HFFc6 (cell line): ENCODE results near the gene PRAMEF18. TPM values are rescaled to one million over a fixed set of nuclear protein-coding genes. Genes with fewer than 3 reads are reported as not detected.
"Not testable (repeated sequence)": the region's sequence is repeated elsewhere in the genome, so short reads cannot be mapped to it uniquely, and the experiment has no call there.

Experiments used
- DNase-seq: peaks from one replicate; pipeline ENCODE4 v3.0.0-alpha.2; 2018
- H3K27ac Mint-ChIP-seq: 2 replicates; pipeline ENCODE4 v1.8.0; 2020; ENCODE audit warnings: mild to moderate bottlenecking, mixed read lengths
- H3K27me3 Mint-ChIP-seq: 2 replicates; pipeline ENCODE4 v1.8.0; 2021; ENCODE audit warnings: mild to moderate bottlenecking, moderate library complexity, mixed read lengths; ENCODE audit not compliant: insufficient read depth
- H3K36me3 Mint-ChIP-seq: 2 replicates; pipeline ENCODE4 v1.8.0; 2021; ENCODE audit warnings: low read depth, mixed read lengths
- H3K4me1 Mint-ChIP-seq: 2 replicates; pipeline ENCODE4 v1.8.0; 2020; ENCODE audit warnings: low read depth, mixed read lengths
- H3K4me3 Mint-ChIP-seq: 2 replicates; pipeline ENCODE4 v1.8.0; 2020; ENCODE audit warnings: mild to moderate bottlenecking, moderate library complexity, mixed read lengths
- H3K9me3 Mint-ChIP-seq: 2 replicates; pipeline ENCODE4 v1.8.0; 2020; ENCODE audit warnings: mild to moderate bottlenecking, mixed read lengths
- long read RNA-seq: library from polyadenylated mRNA; unstranded; transcript quantifications from one replicate; pipeline ENCODE4 v2.0.0, GENCODE V29; 2019
- total RNA-seq, 6 experiments: library from RNA; stranded (reverse); fragmentation: NEBNext Ultra II Directional; extraction: Animal tissue kit (Norgen Biotek cat#: 25700); gene quantifications; 2 replicates in 1 of 6; 3 replicates in 5 of 6; pipeline ENCODE4 v1.2.3, GENCODE V29; 2021

Gene PRAMEF18
- not detected for total RNA-seq
- long read RNA-seq = 0 reads

- peaks cover 50% of the 10 kb centered on the region for H3K9me3 Mint-ChIP-seq
- not testable (repeated sequence) for H3K4me1 Mint-ChIP-seq, DNase-seq, H3K27me3 Mint-ChIP-seq, H3K27ac Mint-ChIP-seq, H3K36me3 Mint-ChIP-seq, H3K4me3 Mint-ChIP-seq
These were observed at the start of gene PRAMEF18 for GRCh38 chr1:13225675-13226204. Gene PRAMEF18, minus strand, starts transcription at chr1:13226154. Its CDS starts 48 bp downstream, at chr1:13226106.

DNA sequence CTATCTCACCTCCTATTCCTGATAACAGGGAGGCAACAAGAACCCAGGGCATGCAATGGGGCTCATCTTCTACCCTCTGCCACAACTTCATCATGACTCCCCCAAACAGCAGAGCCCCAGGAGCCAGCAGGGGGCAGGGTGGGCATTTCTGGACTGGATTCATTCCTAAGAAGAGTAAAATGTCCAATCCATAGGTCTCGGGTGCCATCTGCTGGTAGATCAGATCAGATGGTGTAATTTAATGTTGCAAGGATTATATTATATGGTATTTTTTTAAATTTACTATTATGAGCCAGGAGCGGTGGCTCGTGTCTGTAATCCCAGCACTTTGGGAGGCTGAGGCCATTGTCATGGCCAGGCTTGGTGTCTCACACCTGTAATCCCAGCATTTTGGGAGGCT, 39.2 kb upstream of the PRAMEF18 start:
- H3K36me3 Mint-ChIP-seq, H3K4me3 Mint-ChIP-seq, H3K9me3 Mint-ChIP-seq, DNase-seq, H3K27ac Mint-ChIP-seq, H3K27me3 Mint-ChIP-seq, H3K4me1 Mint-ChIP-seq: not testable (repeated sequence)

- H3K27me3 Mint-ChIP-seq, DNase-seq, H3K4me1 Mint-ChIP-seq, H3K27ac Mint-ChIP-seq, H3K4me3 Mint-ChIP-seq, H3K36me3 Mint-ChIP-seq, H3K9me3 Mint-ChIP-seq: not testable (repeated sequence)
These were observed 27.9 kb upstream of the PRAMEF18 start, which contains the start of gene PRAMEF5 for GRCh38 chr1:13253898-13254297. Gene PRAMEF5, plus strand, starts transcription at chr1:13254198. Its CDS starts 5,071 bp downstream, at chr1:13259269.

- not testable (repeated sequence) for H3K4me1 Mint-ChIP-seq, H3K36me3 Mint-ChIP-seq, DNase-seq, H3K4me3 Mint-ChIP-seq, H3K27me3 Mint-ChIP-seq, H3K27ac Mint-ChIP-seq
- H3K9me3 Mint-ChIP-seq = peaks cover 45% of the 10 kb centered on the region
These were observed 21.2 kb upstream of the PRAMEF18 start for GRCh38 chr1:13247122-13247521.

DNA sequence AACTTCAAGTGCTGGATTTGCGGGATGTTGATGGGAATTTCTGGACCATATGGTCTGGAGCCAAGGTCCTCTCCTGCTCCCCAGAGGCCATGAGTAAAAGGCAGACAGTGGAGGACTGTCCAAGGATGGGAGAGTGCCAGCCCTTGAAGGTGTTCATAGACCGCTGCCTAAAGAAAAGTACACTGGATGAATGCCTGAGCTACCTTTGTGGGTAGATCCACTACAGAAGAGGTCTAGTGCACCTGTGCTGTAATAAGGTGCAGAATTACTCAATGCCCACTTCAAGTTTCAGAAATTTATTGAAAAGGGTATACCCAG, 20.6 kb upstream of the PRAMEF18 start:
- H3K27ac Mint-ChIP-seq, DNase-seq, H3K4me3 Mint-ChIP-seq, H3K36me3 Mint-ChIP-seq, H3K4me1 Mint-ChIP-seq, H3K27me3 Mint-ChIP-seq: not testable (repeated sequence)
- H3K9me3 Mint-ChIP-seq = peaks cover 49% of the 10 kb centered on the region

DNA sequence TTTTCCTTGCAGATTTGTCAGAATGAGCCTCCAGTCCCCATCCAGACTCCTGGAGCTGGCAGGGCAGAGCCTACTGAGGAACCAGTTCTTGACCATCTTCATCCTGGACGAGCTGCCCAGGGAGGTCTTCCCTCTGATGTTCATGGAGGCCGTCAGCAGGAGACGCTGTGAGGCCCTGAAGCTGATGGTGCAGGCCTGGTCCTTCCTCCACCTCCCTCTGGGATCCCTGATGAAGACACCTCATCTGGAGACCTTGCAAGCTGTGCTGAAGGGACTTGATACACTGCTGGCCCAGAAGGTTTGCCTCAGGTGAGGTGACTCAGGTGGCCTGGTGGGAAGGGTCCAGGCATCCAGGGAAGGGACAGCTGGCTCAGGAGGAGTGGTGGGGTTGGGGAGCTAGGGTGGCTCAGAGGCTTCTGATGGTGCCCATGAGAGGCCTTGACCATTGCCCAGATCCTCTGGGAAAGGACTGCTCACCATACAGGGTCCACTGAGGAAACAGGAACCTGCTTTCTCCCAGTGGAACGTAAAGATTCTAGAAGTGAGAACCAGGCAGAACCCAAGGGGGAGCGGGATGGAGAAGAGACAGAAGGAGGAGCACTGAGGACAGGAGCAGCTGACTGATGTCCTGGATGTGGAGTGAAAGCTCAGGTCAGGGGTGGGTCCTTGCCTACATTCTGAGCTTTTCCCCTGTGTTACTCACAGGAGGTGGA, 20.0 kb upstream of the PRAMEF18 start:
- H3K36me3 Mint-ChIP-seq, H3K27me3 Mint-ChIP-seq, DNase-seq, H3K4me3 Mint-ChIP-seq, H3K27ac Mint-ChIP-seq, H3K4me1 Mint-ChIP-seq: not testable (repeated sequence)
- peaks cover 54% of the 10 kb centered on the region for H3K9me3 Mint-ChIP-seq

- H3K36me3 Mint-ChIP-seq, H3K27ac Mint-ChIP-seq, H3K27me3 Mint-ChIP-seq, H3K4me1 Mint-ChIP-seq, H3K4me3 Mint-ChIP-seq, DNase-seq: not testable (repeated sequence)
- peaks cover 63% of the 10 kb centered on the region for H3K9me3 Mint-ChIP-seq
These were observed 17.7 kb upstream of the PRAMEF18 start for GRCh38 chr1:13243536-13244263.

DNA sequence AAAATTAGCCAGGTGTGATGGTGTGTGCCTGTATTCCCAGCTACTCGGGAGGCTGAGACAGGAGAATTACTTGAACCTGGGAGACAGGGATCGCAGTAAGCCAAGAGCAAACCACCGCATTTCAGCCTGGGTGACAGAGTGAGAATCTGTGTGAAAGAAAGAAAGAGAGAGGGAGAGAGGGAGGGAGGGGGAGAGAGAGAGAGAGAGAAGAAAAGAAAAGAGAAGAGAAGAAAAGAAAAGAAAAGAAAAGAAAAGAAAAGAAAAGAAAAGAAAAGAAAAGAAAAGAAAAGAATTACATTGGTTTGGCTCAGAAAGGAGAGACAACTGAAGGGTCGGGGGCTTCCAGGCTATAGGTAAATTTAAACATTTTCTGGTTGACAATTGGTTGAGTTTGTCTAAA, 13.7 kb upstream of the PRAMEF18 start:
- not testable (repeated sequence) for H3K4me3 Mint-ChIP-seq, H3K4me1 Mint-ChIP-seq, H3K27me3 Mint-ChIP-seq, H3K27ac Mint-ChIP-seq, DNase-seq, H3K36me3 Mint-ChIP-seq
- H3K9me3 Mint-ChIP-seq = peaks cover 60% of the 10 kb centered on the region

- H3K4me1 Mint-ChIP-seq, H3K27me3 Mint-ChIP-seq, H3K4me3 Mint-ChIP-seq, H3K36me3 Mint-ChIP-seq, H3K27ac Mint-ChIP-seq, DNase-seq: not testable (repeated sequence)
- peaks cover 64% of the 10 kb centered on the region for H3K9me3 Mint-ChIP-seq
These were observed 11.6 kb upstream of the PRAMEF18 start for GRCh38 chr1:13237572-13237971.

DNA sequence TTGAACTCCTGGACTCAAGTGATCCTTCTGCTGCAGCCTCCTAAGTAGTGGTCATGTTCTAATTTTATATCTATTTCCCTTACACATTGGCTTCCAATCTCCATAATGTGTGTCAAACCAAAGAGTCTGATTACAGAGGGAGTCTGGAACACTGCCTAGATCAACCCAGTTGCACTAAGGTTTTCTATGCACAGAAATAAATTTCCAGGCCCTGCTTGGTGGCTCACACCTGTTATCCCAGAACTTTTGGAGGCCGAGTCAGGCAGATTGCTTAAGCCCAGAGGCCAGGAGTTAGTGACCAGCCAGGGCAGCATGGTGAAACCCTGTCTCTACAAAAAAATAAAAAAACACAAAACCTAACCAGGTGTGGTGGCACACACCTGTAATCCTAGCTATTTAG, 8.1 kb upstream of the PRAMEF18 start:
- not testable (repeated sequence) for H3K36me3 Mint-ChIP-seq, DNase-seq, H3K4me1 Mint-ChIP-seq, H3K4me3 Mint-ChIP-seq, H3K27me3 Mint-ChIP-seq, H3K27ac Mint-ChIP-seq
- H3K9me3 Mint-ChIP-seq = peaks cover 71% of the 10 kb centered on the region

- H3K27me3 Mint-ChIP-seq, H3K27ac Mint-ChIP-seq, H3K36me3 Mint-ChIP-seq, H3K4me1 Mint-ChIP-seq, H3K4me3 Mint-ChIP-seq, DNase-seq: not testable (repeated sequence)
- peaks cover 70% of the 10 kb centered on the region for H3K9me3 Mint-ChIP-seq
These were observed 6.1 kb upstream of the PRAMEF18 start for GRCh38 chr1:13232056-13232455.

GRCh38 chr1:13231061-13231750, 5.3 kb upstream of the PRAMEF18 start:
- H3K4me1 Mint-ChIP-seq, H3K27ac Mint-ChIP-seq, H3K27me3 Mint-ChIP-seq, DNase-seq, H3K4me3 Mint-ChIP-seq, H3K36me3 Mint-ChIP-seq: not testable (repeated sequence)
- H3K9me3 Mint-ChIP-seq = peaks cover 70% of the 10 kb centered on the region

- H3K27me3 Mint-ChIP-seq, DNase-seq, H3K27ac Mint-ChIP-seq, H3K4me3 Mint-ChIP-seq, H3K4me1 Mint-ChIP-seq: not testable (repeated sequence)
- peaks cover 13% of the 10 kb centered on the region for H3K36me3 Mint-ChIP-seq
- H3K9me3 Mint-ChIP-seq = peaks cover 75% of the 10 kb centered on the region
These were observed 4.6 kb upstream of the PRAMEF18 start for GRCh38 chr1:13230601-13231000.
